GM06990 (cell line): ENCODE measurements around the gene PRDM15.

Source experiments
- DNase-seq: peaks from one replicate; pipeline ENCODE4 v3.0.0-alpha.2; 2011; ENCODE audit not compliant: insufficient read length; ENCODE audit errors: extremely low read depth
- H3K27me3 ChIP-seq: replicated peaks from 2 replicates; pipeline ENCODE4 v1.6.0; 2011; ENCODE audit warnings: low read length; ENCODE audit not compliant: control insufficient read depth, insufficient read depth
- H3K36me3 ChIP-seq: 2 replicates; pipeline ENCODE4 v1.5.1; 2011; ENCODE audit warnings: low read length; ENCODE audit not compliant: control insufficient read depth, insufficient read depth
- H3K4me3 ChIP-seq: replicated peaks from 2 replicates; pipeline ENCODE4 v1.5.1; 2011; ENCODE audit warnings: low read depth, mild to moderate bottlenecking, control low read depth, low read length
- TF ChIP-seq, protein P1 (sequence below): IDR thresholded peaks from 2 replicates; pipeline ENCODE4 v1.5.1; 2011; ENCODE audit warnings: low read length, control low read depth, mild to moderate bottlenecking, inconsistent platforms; ENCODE audit not compliant: insufficient read depth, poor library complexity, severe bottlenecking

The PRDM15 gene

DNA sequence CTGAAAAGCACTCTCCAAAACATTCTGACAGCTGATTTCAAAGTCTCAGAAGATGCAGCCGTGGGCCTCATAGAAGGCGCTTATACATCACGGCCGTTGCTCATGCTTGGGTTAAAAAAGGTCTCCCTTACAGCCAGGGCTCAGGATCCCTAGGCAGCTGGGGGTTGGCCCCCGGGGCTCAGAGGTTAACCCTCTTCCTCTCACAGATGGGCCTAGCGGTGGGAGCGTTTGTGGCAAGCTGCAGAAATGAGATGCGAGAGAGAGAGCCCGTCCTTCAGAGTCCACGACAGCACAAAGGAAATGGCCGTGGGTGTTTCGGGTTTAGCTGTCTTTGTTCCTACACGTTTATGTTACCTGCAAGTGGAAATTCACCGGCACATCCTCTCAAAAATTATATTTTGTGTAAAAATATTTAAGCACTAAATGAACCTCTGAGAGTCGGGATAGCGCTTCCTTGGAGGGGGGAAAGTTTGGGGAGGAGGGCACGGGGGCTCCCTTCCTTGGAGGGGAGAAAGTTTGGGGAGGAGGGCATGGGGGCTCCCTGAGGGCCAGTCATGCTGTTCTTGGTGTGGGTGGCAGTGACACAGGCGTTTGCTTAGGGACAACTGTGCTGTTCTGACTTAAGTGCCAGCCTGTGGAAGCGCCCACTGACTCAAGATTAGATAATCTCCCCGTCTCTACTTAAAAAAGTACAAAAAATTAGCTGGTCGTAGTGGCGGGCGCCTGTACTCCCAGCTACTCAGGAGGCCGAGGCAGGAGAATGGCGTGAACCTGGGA is 20.5 kb upstream of the PRDM15 start:
- no peak for DNase-seq
- H3K4me3 ChIP-seq, result no peak overlapping the region
- H3K27me3 ChIP-seq, result no peaks in the 10 kb centered on the region
- H3K36me3 ChIP-seq, result peaks cover 15% of the 10 kb centered on the region
- TF ChIP-seq, protein P1, sequence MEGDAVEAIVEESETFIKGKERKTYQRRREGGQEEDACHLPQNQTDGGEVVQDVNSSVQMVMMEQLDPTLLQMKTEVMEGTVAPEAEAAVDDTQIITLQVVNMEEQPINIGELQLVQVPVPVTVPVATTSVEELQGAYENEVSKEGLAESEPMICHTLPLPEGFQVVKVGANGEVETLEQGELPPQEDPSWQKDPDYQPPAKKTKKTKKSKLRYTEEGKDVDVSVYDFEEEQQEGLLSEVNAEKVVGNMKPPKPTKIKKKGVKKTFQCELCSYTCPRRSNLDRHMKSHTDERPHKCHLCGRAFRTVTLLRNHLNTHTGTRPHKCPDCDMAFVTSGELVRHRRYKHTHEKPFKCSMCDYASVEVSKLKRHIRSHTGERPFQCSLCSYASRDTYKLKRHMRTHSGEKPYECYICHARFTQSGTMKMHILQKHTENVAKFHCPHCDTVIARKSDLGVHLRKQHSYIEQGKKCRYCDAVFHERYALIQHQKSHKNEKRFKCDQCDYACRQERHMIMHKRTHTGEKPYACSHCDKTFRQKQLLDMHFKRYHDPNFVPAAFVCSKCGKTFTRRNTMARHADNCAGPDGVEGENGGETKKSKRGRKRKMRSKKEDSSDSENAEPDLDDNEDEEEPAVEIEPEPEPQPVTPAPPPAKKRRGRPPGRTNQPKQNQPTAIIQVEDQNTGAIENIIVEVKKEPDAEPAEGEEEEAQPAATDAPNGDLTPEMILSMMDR, result no peak

DNA sequence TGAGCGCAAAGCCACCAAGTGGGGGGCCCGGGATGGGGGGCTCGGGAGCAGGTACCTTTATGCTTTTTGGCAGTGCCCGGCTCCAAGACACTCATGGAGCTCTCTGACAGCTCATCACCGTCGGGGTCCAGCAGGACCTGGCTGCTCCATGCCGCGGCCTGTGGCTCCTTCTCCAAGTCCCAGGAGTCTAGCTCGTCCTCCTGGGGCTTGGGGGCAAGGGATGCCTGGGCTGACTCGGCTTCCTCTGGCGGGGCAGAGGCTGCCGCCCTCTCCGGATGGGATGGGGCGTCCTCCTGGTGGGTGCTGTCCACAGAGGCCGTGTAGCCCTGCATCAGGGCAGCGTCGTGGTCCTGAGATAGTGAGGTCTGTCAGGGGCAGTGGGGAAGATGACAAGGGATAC is 19.9 kb upstream of the PRDM15 start:
- DNase-seq, result no peak
- Histone ChIP-seq H3K36me3 (peaks cover 17% of the 10 kb centered on the region), H3K27me3 (no peaks in the 10 kb centered on the region), H3K4me3 (no peak overlapping the region)
- TF ChIP-seq, protein P1, result no peak

DNA sequence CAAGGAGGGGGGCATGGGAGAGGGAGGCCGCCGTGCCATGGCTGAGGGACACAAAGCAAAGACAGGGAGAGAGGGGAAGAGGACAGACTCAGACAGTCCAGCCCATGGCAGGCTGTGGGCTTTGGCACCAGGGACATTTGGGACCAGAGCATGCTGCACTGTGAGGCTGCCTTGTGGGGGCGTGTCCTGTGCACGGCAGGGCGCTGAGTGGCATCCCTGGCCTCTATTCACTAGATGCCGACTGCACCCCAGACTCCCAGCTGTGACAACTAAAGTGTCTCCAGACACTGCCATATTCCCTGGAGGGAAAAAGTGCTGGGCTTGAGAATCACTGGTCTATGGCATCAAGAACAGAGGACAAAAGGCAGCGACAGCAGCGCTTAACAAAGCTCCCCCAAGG is 18.6 kb upstream of the PRDM15 start:
- Histone ChIP-seq H3K27me3 (no peaks in the 10 kb centered on the region), H3K36me3 (peaks cover 17% of the 10 kb centered on the region), H3K4me3 (no peak overlapping the region)
- no peak for DNase-seq
- TF ChIP-seq, protein P1, result no peak

DNA sequence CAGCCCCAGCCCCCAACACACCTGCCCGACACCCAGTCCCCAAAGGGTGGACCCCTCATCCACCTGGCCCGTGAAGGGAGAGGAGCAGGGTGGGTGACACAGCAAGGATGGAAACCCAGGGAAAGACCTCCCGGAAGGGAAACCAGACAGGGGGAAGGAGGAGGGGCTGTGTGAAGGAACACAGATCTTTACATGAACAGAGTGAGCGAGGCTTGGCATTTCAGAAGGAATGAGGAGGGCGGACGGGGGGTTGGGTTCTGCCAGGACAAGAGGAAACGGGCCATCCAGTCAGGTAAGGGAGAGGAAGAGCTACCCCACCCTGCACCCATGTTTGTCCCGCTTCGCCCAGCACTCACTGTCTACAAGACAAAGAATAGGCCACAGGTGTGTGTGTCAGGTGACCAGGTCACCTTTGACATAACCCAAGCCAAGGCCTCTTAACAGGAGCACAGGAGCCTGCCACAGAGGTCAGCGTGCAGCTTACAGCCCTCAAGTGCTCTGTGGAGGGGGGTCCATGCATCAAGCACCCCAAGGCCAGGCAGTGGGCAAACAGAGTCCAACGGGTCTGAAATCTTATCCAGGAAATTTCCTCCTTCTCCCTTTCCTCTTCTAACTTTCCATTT is 18.0 kb upstream of the PRDM15 start:
- no peaks in the 10 kb centered on the region for H3K27me3 ChIP-seq
- TF ChIP-seq, protein P1, result no peak
- DNase-seq, result no peak
- H3K4me3 ChIP-seq, result no peak overlapping the region
- H3K36me3 ChIP-seq, result peaks cover 17% of the 10 kb centered on the region

DNA sequence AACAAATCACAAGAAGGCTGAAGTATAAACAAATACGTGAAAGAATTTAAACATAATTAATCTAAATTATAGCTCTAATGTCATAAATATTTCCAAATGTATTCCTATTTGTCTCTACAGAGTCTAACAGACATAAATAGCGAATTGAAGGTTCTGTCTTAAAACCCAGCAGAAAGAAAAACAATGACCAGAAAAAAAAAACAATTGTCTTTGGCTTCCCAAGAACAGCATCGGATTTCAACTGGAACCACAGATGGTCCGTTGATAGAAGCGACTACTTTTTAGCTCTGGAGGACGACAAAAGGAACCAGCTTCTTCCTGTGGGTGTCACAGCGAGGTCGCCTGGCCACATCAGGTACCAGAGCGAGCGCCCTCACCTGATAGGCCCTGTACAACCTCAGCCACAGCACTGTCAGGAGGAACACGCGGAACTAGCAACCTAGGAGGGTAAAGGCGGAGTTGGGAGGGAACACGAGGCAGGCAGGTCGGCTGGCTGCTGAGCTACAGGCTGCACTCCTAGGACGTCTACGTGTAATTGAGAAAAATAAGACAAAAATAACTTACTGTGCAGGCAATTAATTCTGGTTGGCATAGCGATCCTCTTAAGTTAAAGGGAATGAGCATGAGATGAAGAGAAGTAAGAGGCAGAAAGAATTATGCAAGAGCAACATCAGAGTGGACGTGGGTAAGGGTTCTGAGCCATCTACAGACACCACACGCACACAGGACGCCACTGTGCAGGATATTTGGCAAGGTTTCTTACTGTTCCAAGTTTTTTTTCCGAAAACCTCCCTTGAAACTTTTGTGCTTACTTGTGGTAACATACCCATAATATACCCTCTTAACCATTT is 16.7 kb upstream of the PRDM15 start:
- Histone ChIP-seq H3K27me3 (no peaks in the 10 kb centered on the region), H3K36me3 (peaks cover 11% of the 10 kb centered on the region), H3K4me3 (no peak overlapping the region)
- DNase-seq, result no peak
- TF ChIP-seq, protein P1, result peak; percentile 16
